MV-4-11 (cell line): ENCODE data around the gene MMP21.

Experiments
- DNase-seq: peaks from one replicate; lab custom pipeline; 2025; lab: John Stamatoyannopoulos, UW

The MMP21 gene

DNA sequence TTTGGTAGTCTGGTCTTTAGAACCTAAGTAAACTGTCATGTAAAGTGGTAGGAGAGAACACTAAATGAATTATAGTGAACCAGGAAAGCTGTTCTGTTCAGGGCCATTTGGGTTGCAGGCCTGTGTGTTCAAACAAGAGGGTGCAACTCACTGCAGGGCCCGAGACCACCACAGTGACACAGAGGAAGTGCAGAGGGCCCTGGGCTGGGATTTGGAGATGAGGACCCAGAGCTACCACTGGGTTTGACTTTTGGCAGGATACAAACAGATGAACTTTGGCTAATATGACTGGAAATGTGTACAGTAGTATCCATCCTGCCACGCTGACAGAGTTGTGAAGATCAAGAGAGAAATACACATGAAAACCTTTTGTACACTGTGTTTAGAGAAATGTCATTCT lies 9.8 kb downstream of the MMP21 start:
- no peak for DNase-seq

DNA sequence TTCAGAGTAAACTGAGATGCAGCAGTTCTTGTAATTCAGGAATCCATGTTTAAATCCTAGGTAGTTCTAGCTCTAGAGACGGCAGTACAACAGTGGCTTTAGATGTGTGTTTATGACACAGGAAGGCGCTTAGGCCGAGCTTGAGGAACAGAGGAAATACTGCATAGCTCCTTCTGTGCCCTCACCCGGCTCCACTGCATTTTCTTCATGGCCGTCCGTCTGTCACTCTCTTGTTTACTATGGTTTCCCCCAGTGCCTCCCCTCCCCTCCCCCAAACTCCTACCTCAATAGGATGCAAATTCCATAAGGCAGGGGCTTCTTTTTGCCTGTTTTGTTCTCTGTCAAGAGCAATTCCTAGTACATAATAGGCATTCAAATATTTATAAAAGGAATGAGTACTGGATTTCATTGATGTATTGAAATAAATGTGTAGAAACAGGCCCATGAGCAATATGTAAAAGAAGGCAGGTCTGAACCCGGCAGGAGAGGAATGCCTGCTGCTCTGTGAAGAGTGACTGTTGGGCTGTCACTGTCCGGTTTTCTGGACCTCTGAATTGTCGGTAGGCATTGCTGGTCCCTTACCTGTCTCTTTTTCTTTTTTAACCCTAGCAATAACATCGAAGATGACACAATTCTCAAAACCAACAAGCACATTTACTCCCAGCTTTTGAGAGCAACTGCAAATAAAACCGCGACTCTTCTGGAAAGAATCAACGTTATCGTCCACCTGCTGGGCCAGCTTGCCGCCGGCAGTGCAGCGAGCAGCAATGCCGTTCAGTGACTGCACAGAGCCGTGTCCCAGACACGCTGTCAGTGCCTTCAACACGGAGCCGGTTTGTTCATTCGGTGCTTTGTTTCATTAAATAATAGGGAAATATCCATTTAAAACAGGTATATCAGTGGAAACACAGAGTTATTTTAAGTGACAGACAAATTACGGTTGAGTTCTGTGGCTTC lies 12.7 kb downstream of the MMP21 start:
- no peak for DNase-seq

DNA sequence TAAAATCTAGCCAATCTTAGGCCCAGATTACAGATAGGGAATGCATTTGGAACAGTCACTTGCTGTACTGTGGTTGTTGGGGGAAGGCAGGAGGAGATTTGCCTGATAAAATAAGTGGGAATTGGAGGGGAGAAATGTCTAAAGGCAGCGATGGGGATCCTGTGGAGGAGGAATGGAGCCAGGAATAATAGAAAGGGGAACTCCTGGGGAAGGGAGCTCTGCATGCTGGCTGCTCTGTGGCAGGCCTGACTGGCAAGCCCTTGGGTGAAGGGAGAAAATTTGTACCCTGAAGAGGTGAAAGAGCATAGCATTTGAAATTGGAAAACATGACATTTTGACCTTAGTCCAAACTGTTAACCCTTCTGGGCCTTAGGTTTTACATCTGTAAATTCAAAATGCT lies 13.7 kb downstream of the MMP21 start:
- no peak for DNase-seq

DNA sequence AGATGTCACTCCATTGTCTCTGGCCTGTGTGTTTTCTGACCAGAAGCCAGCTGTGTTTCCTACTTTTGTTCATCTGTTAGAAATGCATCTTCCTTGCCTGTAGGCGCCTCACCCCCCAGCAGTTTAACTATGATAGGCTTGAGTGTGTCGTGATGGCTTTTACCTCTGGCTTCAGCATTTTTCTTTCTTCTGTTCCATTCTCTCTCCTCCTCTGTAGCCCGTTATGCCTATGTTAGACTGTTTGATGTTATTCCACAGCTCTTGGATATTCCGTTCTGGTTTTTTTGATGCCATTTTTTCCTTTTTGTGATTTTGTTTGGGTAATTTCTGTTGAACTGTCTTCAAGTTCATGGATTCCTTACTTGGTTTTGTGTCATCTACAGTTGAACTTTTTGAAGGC lies 17.9 kb downstream of the MMP21 start:
- no peak for DNase-seq

DNA sequence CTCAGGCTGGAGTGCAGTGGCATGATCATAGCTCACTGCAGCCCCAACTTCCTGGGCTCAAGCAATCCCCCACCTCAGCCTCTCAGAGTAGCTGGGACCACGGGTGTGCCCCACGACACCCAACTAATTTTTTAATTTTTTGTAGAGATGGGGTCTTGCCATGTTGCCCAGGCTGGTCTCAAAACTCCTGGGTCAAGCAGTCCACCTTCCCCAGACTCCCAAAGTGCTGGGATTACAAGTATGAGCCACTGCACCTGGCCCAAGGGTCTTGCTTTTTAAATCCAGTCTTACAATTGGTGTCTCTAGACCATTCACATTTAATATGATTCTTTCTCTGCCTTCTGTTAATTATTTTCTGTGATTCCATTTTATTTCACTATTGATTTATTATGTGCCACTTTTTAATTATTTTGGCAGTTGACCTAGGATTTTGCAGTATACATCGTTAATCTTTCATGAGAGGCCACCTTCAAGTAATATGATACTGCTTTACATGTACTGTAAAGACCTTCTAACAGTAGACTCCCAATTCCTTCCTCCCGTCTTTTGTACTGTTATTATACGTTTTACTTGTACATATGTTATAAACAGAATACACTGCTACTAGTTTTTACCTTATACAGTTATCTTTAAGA lies 18.7 kb downstream of the MMP21 start:
- DNase-seq, result no peak

DNA sequence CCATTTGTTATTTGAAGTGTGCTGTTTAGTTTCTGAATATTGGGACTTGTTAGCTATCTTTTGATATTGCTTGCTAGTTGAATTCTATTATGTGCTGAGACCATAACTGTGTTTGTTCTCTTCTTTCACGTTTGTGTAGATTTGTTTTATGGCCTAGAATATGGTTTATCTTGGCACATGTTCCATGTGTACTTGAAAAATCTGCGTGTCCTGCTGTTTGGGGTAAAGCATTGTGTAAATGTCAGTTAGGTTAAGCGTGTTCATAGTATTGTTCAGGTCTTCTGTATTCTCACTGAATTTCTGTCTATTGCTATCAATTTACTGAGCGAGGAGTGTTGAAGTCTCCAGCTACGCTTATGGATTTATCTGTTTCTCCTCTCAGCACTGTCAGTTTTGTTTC lies 19.4 kb downstream of the MMP21 start:
- DNase-seq, result no peak

DNA sequence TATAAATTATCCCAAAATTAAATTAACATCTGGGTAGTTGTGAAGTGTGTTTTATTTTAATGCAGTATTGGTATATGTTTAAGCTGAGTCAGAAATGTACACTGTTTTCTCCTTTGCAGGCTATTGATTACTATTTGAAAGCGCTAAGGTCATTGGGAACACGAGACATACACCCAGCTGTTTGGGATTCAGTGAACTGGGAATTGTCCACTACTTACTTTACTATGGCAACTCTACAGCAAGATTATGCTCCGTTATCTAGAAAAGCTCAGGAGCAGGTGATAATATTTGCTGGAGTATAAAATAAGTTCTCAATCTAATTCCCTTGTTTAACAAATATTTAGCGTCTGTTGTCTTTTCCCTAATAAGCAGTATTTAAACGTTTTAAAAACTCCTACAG lies 28.2 kb downstream of the MMP21 start:
- no peak for DNase-seq

DNA sequence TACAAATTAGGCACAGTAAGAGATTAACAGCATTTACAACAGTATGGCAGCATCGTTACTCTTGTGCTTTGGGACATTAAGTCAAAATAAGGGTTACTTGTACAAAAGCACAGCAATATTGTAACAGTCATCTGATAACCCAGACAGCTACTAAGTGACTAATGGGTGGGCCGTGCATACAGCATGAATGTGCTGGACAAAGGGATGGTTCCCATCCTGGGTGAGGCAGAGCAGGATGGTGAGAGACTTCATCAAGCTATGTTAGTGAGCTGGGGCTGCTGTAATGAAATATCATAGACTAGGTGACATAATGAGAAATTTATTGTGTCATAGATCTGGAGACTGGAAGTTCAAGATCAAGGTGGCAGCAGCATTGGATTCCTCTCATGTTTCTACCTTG lies 30.7 kb downstream of the MMP21 start:
- no peak for DNase-seq

DNA sequence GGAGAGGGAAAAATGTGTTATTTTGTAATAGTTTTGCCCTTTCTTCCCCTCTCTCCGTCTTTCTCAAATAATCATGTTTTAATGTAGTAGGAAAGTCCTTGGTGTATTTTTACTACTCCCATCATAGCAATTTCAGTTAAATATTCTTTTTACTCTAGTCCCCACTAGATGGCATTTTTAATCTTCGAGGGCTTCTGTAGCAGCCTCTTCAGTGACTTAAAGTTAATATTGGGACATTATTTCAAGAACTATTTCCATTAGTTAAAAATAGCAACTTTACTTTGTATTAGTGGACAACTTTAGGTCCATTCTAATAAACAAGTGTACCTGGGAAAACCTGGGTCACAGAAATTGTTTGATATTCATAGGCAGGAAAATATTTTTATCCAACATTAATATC lies 33.2 kb downstream of the MMP21 start:
- DNase-seq, result no peak

DNA sequence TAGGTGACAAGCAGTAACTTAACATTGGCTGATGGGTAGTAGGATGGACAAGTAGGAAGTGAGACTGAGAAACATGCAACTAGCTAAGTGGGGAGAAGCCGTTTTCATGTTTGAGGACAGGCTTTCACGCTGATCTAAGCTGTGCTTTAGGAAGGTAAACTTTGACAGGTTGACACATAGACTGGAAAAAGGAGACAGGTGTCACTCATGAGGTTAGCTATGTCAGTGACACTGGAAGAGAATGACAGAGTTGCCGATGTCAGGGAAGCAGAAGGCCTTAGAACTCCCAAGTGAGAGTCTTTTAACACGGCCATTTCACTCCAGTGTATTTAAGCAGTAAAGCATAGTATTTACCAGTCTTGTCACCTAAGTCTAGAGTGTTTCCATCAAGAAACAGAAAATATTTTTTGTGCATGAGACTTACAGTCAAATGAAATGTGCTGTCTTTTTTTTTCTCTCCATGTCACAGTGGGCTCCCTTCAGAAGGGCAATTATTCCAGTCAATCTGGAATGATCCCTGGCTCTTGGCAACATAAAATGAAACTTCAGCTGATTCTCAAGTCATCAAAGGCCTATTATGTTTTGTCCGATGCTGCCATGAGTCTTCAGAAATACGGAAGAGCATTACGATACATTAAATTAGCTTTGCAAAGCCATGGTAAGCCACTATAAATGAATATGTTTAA lies 35.5 kb downstream of the MMP21 start:
- no peak for DNase-seq

DNA sequence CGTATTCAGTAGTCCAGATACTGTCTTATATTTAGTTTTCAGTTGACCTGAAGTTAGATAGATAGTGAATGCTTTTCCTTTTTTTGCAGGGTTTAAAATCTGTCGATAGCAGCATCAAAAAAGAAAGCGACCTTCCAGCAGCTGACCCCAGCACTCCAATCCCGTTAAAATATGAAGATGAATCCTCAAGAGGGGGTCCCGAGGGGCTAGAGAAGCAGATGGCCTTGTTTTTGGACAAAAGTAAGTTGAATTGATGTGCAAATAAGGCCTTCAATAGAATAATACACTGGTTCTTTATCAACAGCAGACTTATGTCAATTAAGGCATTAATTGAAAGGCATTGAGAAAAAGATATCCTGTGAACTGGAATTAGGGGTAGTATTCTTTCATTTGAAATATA lies 37.4 kb downstream of the MMP21 start:
- no peak for DNase-seq

DNA sequence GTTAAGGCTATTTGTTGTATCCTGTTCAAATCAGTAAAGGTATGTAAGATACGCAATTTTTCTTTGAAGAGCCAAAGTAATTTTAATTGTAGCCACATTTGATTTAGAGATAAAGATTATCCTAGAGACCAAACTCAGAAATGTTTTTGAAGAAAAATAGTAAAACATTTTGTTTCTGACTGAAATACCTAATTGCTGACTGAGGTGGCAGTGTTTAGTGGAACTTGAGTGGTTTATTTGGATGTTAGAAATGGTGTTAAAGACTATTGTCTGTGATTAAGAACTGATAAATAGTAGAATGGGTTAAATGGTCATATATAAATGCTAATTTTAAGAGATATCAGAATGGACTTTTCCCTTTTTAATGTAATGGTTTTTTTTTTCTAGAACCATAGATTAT lies 40.8 kb downstream of the MMP21 start:
- no peak for DNase-seq

DNA sequence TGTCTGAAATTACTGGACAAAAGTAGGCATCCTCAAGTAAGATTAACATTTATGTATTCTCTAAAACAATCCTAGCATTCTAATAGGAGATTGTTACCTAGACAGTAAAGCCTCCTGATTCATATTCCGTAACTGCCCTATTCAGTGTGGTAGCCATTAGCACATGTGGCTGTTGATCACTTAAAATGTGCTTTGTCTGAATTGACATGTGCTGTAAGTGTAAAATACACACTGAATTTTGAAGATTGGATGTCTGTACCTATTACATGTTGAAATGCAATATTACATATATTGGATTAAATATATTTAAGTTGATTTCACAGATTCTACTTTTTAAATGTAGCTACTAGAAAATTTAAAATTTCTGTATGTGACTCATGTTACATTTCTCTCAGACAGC lies 41.5 kb downstream of the MMP21 start:
- no peak for DNase-seq

DNA sequence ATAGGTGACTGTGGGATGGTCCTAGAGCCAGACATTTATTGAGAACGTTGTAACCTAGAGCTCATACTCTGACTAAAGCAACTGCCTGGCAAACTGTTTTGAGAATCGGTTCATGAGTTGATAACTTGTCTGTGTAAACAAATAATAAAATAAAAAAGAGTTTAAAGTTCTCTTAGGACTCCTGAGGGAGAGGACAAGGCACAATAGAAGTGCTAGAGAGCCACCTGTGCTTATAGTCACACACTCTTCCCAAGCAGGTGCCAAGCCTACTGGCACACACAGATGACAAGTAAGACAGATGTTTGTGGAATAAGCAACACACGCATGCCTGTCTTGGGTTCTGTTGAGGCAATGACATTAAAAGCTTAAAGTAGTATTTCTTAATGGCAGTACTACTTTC lies 48.2 kb downstream of the MMP21 start:
- DNase-seq, result no peak

DNA sequence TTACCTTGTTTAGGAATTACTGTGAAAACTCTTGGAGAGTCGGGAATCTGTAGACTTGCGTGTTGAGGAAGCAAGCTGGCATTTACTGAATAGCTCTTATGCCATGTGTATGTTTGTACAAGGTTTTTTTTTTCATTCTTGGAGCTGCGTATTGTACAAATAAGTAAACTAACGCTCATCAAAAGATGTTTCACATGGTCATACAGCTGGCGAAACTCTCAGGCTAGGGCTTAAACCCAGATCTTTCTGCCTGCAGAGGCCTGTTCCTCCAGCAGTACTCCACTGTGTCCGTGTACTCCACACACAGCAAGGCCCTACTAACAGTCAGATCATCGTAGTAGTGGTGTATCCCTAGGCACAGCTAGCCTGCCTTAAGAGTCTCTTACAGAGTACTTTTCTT lies 48.7 kb downstream of the MMP21 start:
- no peak for DNase-seq

DNA sequence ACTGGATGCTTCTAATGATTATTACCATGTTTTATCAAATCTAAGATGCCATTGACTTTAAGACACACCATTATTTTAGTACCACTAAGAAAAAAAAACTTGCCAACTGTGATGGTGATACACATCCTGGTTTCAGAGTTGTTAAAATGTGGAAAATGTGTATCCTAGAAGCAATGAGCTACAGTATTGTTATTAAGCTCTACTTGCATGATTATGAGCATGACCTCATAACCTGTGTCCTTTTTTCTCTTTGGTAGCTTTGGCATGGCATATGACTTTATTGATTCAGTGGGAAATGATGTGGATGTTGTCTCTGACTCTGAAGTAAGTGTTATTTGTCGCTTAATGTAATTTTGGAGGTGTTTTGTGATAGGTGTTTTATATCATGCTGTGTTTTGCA lies 52.8 kb downstream of the MMP21 start:
- no peak for DNase-seq

DNA sequence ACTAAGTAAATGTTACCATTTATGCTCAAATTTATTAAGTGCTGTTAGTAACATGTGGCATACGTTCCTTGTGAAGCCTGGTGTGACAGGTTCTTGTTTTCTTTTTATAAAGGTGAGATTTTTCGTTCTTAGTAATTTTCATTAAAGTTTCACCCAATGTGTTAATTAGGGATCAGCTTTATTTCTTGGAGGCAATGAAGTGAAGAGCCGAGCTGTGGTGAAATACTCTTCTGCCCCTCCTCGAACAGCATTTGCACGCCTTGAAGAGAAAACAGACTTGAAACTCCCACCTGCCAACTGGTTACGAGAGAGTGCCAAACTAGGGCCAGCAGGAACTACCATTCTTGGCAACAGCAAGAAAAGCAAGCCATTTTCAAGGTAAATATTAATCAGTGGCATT lies 54.6 kb downstream of the MMP21 start:
- no peak for DNase-seq

DNA sequence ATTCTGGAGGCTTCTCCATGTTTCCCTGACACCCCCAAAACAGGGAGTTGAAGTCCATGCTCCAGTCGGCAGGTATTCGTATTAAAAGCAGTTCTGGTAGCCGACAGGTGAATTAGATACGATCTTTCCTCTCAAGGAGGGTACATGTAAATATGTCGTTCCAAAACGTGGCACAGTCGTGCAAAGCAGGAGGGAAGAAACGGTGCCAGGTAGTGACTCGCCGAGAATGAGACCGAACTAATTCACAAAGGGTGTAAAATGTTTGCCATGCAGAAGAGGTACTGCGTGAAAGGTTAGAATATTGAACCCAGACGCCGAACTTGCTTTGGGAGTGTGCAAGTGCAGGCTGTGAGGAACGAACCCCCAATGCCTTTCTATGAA lies 55.6 kb downstream of the MMP21 start:
- DNase-seq, result no peak

DNA sequence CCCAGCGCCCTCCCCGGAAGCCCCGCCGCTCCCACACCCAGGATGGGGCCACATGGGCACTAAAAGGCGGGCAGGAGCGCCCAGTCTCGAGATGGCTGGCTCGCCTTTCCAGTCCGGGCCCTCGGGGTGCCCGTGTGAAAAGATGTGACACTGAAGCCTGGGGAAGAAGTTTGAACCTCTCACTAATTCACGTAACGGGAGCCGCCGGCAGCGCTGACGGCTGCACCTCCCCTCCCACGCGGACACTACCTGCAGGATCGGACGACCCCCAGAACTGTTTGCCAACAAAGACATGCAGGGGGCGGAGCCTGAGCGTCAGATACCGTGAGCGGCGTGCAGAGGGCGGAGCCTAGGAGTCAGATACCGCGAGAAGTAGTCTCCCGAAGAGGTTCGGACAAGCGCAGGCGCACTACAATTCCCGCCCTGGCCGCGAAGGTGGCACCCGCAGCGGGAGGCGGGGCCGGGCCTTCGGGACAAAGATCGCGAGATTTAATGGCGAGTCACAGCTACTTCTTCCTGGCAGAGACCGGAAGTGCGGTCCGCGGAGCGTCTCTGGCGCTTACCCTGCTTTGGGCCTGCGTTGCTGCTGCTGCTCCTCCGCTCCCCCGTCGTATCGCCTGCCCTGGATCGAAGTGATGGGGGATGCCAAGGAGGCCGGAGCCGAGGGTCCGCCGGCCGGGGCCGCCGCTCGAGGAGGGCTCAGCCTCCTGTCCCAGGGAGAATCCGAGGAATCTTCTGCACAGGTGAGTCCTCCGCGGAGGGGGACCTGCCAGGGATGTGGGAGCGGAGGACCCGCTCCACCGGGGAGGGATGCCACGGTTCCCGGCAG lies 56.2 kb downstream of the MMP21 start, which contains the start of gene EDRF1:
TSS of gene EDRF1 (plus strand) at position 537 of the 829 bp plus-strand sequence. CDS start at position 636, 99 bp downstream.
- peak; percentile 98 for DNase-seq
